Prostate gland (tissue), 2 donors: ENCODE results near the gene PRDM16.

Experiments used
- CTCF ChIP-seq, 4 experiments: fragments of 200-600 bp in 2 of 4; fragments of 450-650 bp in 2 of 4; sonication (generic) in 2 of 4; IDR thresholded peaks; 1 replicate in 3 of 4; 2 replicates in 1 of 4; pipeline ENCODE4 v1.5.1; 2016 to 2019; ENCODE audit warnings: antibody characterized with exemption in 4 of 4, mild to moderate bottlenecking in 2 of 4, moderate library complexity in 2 of 4
- POLR2A ChIP-seq: fragments of 450-650 bp; IDR thresholded peaks from one replicate; pipeline ENCODE4 v1.6.1; 2016; ENCODE audit warnings: antibody characterized with exemption, mild to moderate bottlenecking
- POLR2AphosphoS5 ChIP-seq: sonication (generic); formaldehyde crosslinking; IDR thresholded peaks from one replicate; pipeline ENCODE4 v1.6.1; 2017; ENCODE audit warnings: antibody characterized with exemption

- TF ChIP-seq CTCF (IDR thresholded peaks at IDR 0.05), result no peak
- TF ChIP-seq POLR2A, result no peak
- no peak for TF ChIP-seq POLR2AphosphoS5
These were observed 366.7 kb downstream of the PRDM16 start for GRCh38 chr1:3435666-3436065.
